IMR-90 (cell line): ENCODE results near the gene CUL9. TPM values are rescaled to one million over a fixed set of nuclear protein-coding genes. Genes with fewer than 3 reads are reported as not detected.

Source experiments
- ATAC-seq: fragments of 200-7000 bp; cut with Tn5 transposase; 2 replicates; pipeline ENCODE4 v1.9.1; 2020; ENCODE audit warnings: low read depth, mild to moderate bottlenecking, moderate library complexity
- BruUV-seq: library from RNA; stranded (reverse); fragments of 400-500 nt; replicated peaks from 2 replicates; lab custom pipeline; 2021; lab: Mats Ljungman, UMichigan
- CTCF ChIA-PET: fragments of 300-600 bp; formaldehyde crosslinking; extraction: SDS; loops from one replicate; lab custom pipeline; 2021; ENCODE audit warnings: antibody characterized with exemption; lab: Yijun Ruan, JAX
- POLR2A ChIA-PET: fragments of 300-600 bp; sonication (Branson Sonifier 250); formaldehyde crosslinking; loops from one replicate; lab custom pipeline; 2022; ENCODE audit warnings: antibody characterized with exemption; ENCODE audit not compliant: unreplicated experiment; lab: Charles Lee
- DNase-seq: peaks from one replicate; pipeline ENCODE4 v3.0.0; 2013
- H2AFZ ChIP-seq: replicated peaks from 2 replicates; pipeline ENCODE3; 2013; ENCODE audit warnings: low read length, mild to moderate bottlenecking; ENCODE audit not compliant: poor library complexity
- H2AK5ac ChIP-seq: 2 replicates; pipeline ENCODE4 v1.6.1; 2013; ENCODE audit warnings: low read depth, low read length, inconsistent platforms
- H2AK9ac ChIP-seq: replicated peaks from 2 replicates; pipeline ENCODE3; 2013; ENCODE audit warnings: mild to moderate bottlenecking, low read depth, low read length, moderate library complexity; ENCODE audit not compliant: poor library complexity
- H2BK120ac ChIP-seq: 2 replicates; pipeline ENCODE4 v1.6.1; 2013; ENCODE audit warnings: low read depth, low read length, inconsistent platforms
- H2BK15ac ChIP-seq: 3 replicates; pipeline ENCODE4 v1.6.1; 2013; ENCODE audit warnings: low read depth, low read length, inconsistent platforms
- H2BK20ac ChIP-seq: 2 replicates; pipeline ENCODE4 v1.6.1; 2013; ENCODE audit warnings: low read depth, mild to moderate bottlenecking, inconsistent platforms, low read length, moderate library complexity
- H2BK5ac ChIP-seq: 2 replicates; pipeline ENCODE4 v1.6.1; 2013; ENCODE audit warnings: mild to moderate bottlenecking, low read depth, low read length, inconsistent platforms; ENCODE audit not compliant: poor library complexity, severe bottlenecking
- H3K14ac ChIP-seq: replicated peaks from 2 replicates; pipeline ENCODE4 v1.6.1; 2013; ENCODE audit warnings: low read depth, low read length, inconsistent platforms
- H3K18ac ChIP-seq: 2 replicates; pipeline ENCODE4 v1.6.1; 2013; ENCODE audit warnings: low read depth, low read length, control low read depth
- H3K23ac ChIP-seq: 2 replicates; pipeline ENCODE4 v1.6.1; 2013; ENCODE audit warnings: low read depth, low read length, inconsistent platforms
- H3K27ac ChIP-seq: 2 replicates; pipeline ENCODE4 v1.5.1; 2013; ENCODE audit warnings: mild to moderate bottlenecking, control low read depth, low read length; ENCODE audit not compliant: insufficient read depth
- H3K27me3 ChIP-seq: 2 replicates; pipeline ENCODE4 v1.6.1; 2013; ENCODE audit warnings: low read length; ENCODE audit not compliant: control insufficient read depth, insufficient read depth
- H3K36me3 ChIP-seq: 2 replicates; pipeline ENCODE4 v1.6.1; 2013; ENCODE audit warnings: low read length, mixed read lengths; ENCODE audit not compliant: control insufficient read depth, insufficient read depth
- H3K4ac ChIP-seq: 2 replicates; pipeline ENCODE4 v1.6.1; 2013; ENCODE audit warnings: low read depth, low read length, inconsistent platforms
- H3K4me1 ChIP-seq: 2 replicates; pipeline ENCODE4 v1.6.1; 2013; ENCODE audit warnings: low read length, mixed read lengths; ENCODE audit not compliant: control insufficient read depth, insufficient read depth
- H3K4me2 ChIP-seq: 2 replicates; pipeline ENCODE4 v1.6.1; 2013; ENCODE audit warnings: low read depth, mild to moderate bottlenecking, control low read depth, low read length, moderate library complexity
- H3K4me3 ChIP-seq: 2 replicates; pipeline ENCODE4 v1.5.1; 2013; ENCODE audit warnings: low read depth, mild to moderate bottlenecking, control low read depth, low read length, moderate library complexity; ENCODE audit not compliant: insufficient read depth
- H3K56ac ChIP-seq: 2 replicates; pipeline ENCODE4 v1.6.1; 2013; ENCODE audit warnings: low read length, inconsistent platforms; ENCODE audit not compliant: insufficient read depth; ENCODE audit errors: extremely low read depth
- H3K79me1 ChIP-seq, 2 experiments: 2 replicates each; pipeline ENCODE4 v1.6.1; 2013; ENCODE audit warnings: low read length in 2 of 2, inconsistent platforms in 1 of 2, low read depth in 1 of 2
- H3K9ac ChIP-seq: 2 replicates; pipeline ENCODE4 v1.6.1; 2013; ENCODE audit warnings: low read depth, low read length, control low read depth
- H3K9me1 ChIP-seq: 2 replicates; pipeline ENCODE4 v1.6.1; 2013; ENCODE audit warnings: low read length, inconsistent platforms; ENCODE audit not compliant: insufficient read depth
- H3K9me3 ChIP-seq: 2 replicates; pipeline ENCODE4 v1.6.1; 2013; ENCODE audit warnings: low read length; ENCODE audit not compliant: control insufficient read depth, insufficient read depth
- H4K20me1 ChIP-seq: 2 replicates; pipeline ENCODE4 v1.6.1; 2013; ENCODE audit warnings: low read length, inconsistent platforms; ENCODE audit not compliant: insufficient read depth
- H4K5ac ChIP-seq: 2 replicates; pipeline ENCODE4 v1.6.1; 2013; ENCODE audit warnings: mild to moderate bottlenecking, low read depth, low read length, control low read depth
- H4K8ac ChIP-seq, 2 experiments: 2 replicates each; pipeline ENCODE4 v1.6.1; 2013; ENCODE audit warnings: low read depth in 2 of 2, low read length in 2 of 2, control low read depth in 1 of 2, inconsistent platforms in 1 of 2
- H4K91ac ChIP-seq: 2 replicates; pipeline ENCODE4 v1.6.1; 2013; ENCODE audit warnings: low read depth, low read length, inconsistent platforms; ENCODE audit not compliant: insufficient read depth
- BHLHE40 ChIP-seq: fragments of 150-350 bp; IDR thresholded peaks from 2 replicates; pipeline ENCODE4 v1.6.1; 2016; ENCODE audit warnings: mild to moderate bottlenecking, low read depth, low read length
- POLR2A ChIP-seq: IDR thresholded peaks from 2 replicates; pipeline ENCODE4 v1.6.1; 2012; ENCODE audit warnings: mild to moderate bottlenecking, low read depth, low read length
- SMC3 ChIP-seq: fragments of 150-350 bp; IDR thresholded peaks from 2 replicates; pipeline ENCODE4 v1.6.1; 2016; ENCODE audit warnings: low read depth, mild to moderate bottlenecking, antibody characterized with exemption, low read length, moderate library complexity
- WGBS, 2 experiments: methylation state at CpG; one replicate each; pipeline versions ENCODE4 v1.1.5 to v1.1.7; 2013; ENCODE audit warnings: missing lambda C conversion rate in 2 of 2; ENCODE audit not compliant: insufficient read length in 1 of 2; ENCODE audit errors: extremely low coverage in 2 of 2; 5-methylcytosine and 5-hydroxymethylcytosine counted together
- dilution Hi-C: fragments of 300-500 bp; cut with HindIII; formaldehyde crosslinking; loops from one replicate; pipeline ENCODE4 v1.14.3; 2018; ENCODE audit warnings: low sequenced_read_pairs; ENCODE audit not compliant: unreplicated experiment
- in situ Hi-C: fragments of 300-500 bp; cut with MboI; formaldehyde crosslinking; loops from 3 replicates; pipeline ENCODE4 v1.14.3; 2019; ENCODE audit warnings: low sequenced_read_pairs, inconsistent platforms, mixed read lengths
- intact Hi-C: fragments of 100-400 bp; cut with micrococcal nuclease; formaldehyde crosslinking; loops from 2 replicates; pipeline ENCODE4 v1.10.0; 2022
- polyA plus RNA-seq, 3 experiments: library from polyadenylated mRNA; depleted of rRNA; stranded (reverse); fragments of >200 nt; gene quantifications; 2 replicates each; pipeline ENCODE4 v1.2.3, GENCODE V29; 2012; ENCODE audit warnings: low replicate concordance in 1 of 3
- total RNA-seq: library from RNA; depleted of rRNA; stranded (reverse); fragments of >200 nt; gene quantifications from 2 replicates; pipeline ENCODE4 v1.2.3, GENCODE V29; 2012
- TF ChIP-seq, protein P1 (sequence below): conservative IDR thresholded peaks from 2 replicates; pipeline ENCODE4 v1.5.1; 2012; ENCODE audit warnings: mild to moderate bottlenecking, low read depth, low read length, improper control_type of control experiment

CUL9 gene
- total and polyA plus RNA-seq, 2 of the 4 experiments (the other 2 are of a cell fraction), result 7.7 to 19.5 TPM

DNA sequence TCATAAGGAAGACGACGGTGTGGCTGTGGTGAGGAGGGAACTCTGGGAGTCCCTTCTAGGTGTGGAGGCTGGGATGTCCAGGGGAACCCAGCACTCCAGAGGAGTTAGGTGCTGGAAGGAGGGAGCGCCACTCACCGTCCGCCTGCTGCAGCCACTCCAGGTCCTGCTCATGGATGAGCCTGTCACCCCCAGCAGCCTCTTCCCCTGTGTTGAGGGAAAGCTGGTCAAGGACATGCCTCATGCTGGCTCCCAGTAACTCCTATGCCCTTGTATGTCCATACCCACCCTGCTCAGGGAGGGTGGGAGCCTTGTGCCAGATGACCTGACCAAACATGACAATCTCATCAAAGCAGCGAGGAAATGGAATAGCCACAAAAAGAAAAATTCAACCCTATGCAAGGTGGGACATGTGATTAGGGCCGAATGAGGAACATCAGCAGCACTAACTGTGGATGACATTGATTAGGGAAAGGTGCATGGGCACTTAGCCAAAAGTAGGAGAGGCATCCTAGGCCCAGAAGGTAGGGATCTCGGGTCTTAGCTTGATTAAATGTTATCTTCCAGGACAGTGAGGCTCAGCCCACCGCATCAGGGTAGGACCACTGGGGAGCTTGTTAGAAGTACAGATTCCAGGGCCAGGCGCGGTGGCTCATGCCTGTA lies 44.3 kb downstream of the CUL9 start:
- no peak overlapping the region for H2BK15ac ChIP-seq
- ChIA-PET CTCF (interaction anchor here (0.6 kb wide), 1 partner anchor 575 kb away, joined by 3 read pairs; no protein-coding TSS in a partner anchor), POLR2A (interaction anchor here (0.7 kb wide), 1 partner anchor 9 kb away, joined by 4 read pairs; no protein-coding TSS in a partner anchor)
- ATAC-seq (no peak), DNase-seq (no peak)
- intact Hi-C loops (no loop called here), in situ Hi-C loops (no loop called here), dilution Hi-C loops (no loop called here)
- H3K27ac ChIP-seq, result no peak overlapping the region
- no CpG with 5 or more reads among the region's 11 CpGs for WGBS, 2 experiments
- no peak overlapping the region for H2BK120ac ChIP-seq
- H4K8ac ChIP-seq, result no peak overlapping the region
- peaks cover 6% of the 10 kb centered on the region; the same call in 1 of the 2 replicates for H3K4me1 ChIP-seq
- H3K27me3 ChIP-seq, result peaks cover 4% of the 10 kb centered on the region; the same call in 1 of the 2 replicates
- H2AK9ac ChIP-seq, result peak overlapping the region; percentile 31
- BruUV-seq, result no TSS peak
- no peak overlapping the region for H3K4ac ChIP-seq
- TF ChIP-seq POLR2A (no peak), SMC3 (no peak), BHLHE40 (no peak)
- TF ChIP-seq, protein P1, sequence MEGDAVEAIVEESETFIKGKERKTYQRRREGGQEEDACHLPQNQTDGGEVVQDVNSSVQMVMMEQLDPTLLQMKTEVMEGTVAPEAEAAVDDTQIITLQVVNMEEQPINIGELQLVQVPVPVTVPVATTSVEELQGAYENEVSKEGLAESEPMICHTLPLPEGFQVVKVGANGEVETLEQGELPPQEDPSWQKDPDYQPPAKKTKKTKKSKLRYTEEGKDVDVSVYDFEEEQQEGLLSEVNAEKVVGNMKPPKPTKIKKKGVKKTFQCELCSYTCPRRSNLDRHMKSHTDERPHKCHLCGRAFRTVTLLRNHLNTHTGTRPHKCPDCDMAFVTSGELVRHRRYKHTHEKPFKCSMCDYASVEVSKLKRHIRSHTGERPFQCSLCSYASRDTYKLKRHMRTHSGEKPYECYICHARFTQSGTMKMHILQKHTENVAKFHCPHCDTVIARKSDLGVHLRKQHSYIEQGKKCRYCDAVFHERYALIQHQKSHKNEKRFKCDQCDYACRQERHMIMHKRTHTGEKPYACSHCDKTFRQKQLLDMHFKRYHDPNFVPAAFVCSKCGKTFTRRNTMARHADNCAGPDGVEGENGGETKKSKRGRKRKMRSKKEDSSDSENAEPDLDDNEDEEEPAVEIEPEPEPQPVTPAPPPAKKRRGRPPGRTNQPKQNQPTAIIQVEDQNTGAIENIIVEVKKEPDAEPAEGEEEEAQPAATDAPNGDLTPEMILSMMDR, result no peak
- H4K20me1 ChIP-seq, result no peaks in the 10 kb centered on the region
- H3K56ac ChIP-seq, result no peak overlapping the region
- no peak overlapping the region for H4K91ac ChIP-seq
- H3K9ac ChIP-seq, result no peak overlapping the region
- H4K5ac ChIP-seq, result no peak overlapping the region
- H3K4me3 ChIP-seq, result no peak overlapping the region
- no peak overlapping the region for H2BK20ac ChIP-seq
- H3K36me3 ChIP-seq, result peaks cover 20% of the 10 kb centered on the region
- no peak overlapping the region for H2BK5ac ChIP-seq
- H2AK5ac ChIP-seq, result no peak overlapping the region
- peaks cover 4% of the 10 kb centered on the region for H3K9me1 ChIP-seq
- no peak overlapping the region for H3K18ac ChIP-seq
- peaks cover 0 to 8% of the 10 kb centered on the region in 2 experiments; a peak in 2 of 4 replicates for H3K79me1 ChIP-seq
- H3K23ac ChIP-seq, result no peak overlapping the region
- no peaks in the 10 kb centered on the region for H3K9me3 ChIP-seq
- H2AFZ ChIP-seq, result no peak overlapping the region
- no peak overlapping the region for H3K14ac ChIP-seq
- no peak overlapping the region for H3K4me2 ChIP-seq
